IMR-90 (cell line): ENCODE data around the gene SSX2. TPM values are rescaled to one million over a fixed set of nuclear protein-coding genes. Genes with fewer than 3 reads are reported as not detected.
"Not testable (repeated sequence)": the region's sequence is repeated elsewhere in the genome, so short reads cannot be mapped to it uniquely, and the experiment has no call there.

Experiments used
- ATAC-seq: fragments of 200-7000 bp; cut with Tn5 transposase; 2 replicates; pipeline ENCODE4 v1.9.1; 2020; ENCODE audit warnings: low read depth, mild to moderate bottlenecking, moderate library complexity
- BruUV-seq: library from RNA; stranded (reverse); fragments of 400-500 nt; replicated peaks from 2 replicates; lab custom pipeline; 2021; lab: Mats Ljungman, UMichigan
- CTCF ChIA-PET: fragments of 300-600 bp; formaldehyde crosslinking; extraction: SDS; loops from one replicate; lab custom pipeline; 2021; ENCODE audit warnings: antibody characterized with exemption; lab: Yijun Ruan, JAX
- POLR2A ChIA-PET: fragments of 300-600 bp; sonication (Branson Sonifier 250); formaldehyde crosslinking; loops from one replicate; lab custom pipeline; 2022; ENCODE audit warnings: antibody characterized with exemption; ENCODE audit not compliant: unreplicated experiment; lab: Charles Lee
- DNase-seq: peaks from one replicate; pipeline ENCODE4 v3.0.0; 2013
- H2AFZ ChIP-seq: replicated peaks from 2 replicates; pipeline ENCODE3; 2013; ENCODE audit warnings: low read length, mild to moderate bottlenecking; ENCODE audit not compliant: poor library complexity
- H2AK5ac ChIP-seq: 2 replicates; pipeline ENCODE4 v1.6.1; 2013; ENCODE audit warnings: low read depth, low read length, inconsistent platforms
- H2AK9ac ChIP-seq: replicated peaks from 2 replicates; pipeline ENCODE3; 2013; ENCODE audit warnings: mild to moderate bottlenecking, low read depth, low read length, moderate library complexity; ENCODE audit not compliant: poor library complexity
- H2BK120ac ChIP-seq: 2 replicates; pipeline ENCODE4 v1.6.1; 2013; ENCODE audit warnings: low read depth, low read length, inconsistent platforms
- H2BK15ac ChIP-seq: 3 replicates; pipeline ENCODE4 v1.6.1; 2013; ENCODE audit warnings: low read depth, low read length, inconsistent platforms
- H2BK20ac ChIP-seq: 2 replicates; pipeline ENCODE4 v1.6.1; 2013; ENCODE audit warnings: low read depth, mild to moderate bottlenecking, inconsistent platforms, low read length, moderate library complexity
- H2BK5ac ChIP-seq: 2 replicates; pipeline ENCODE4 v1.6.1; 2013; ENCODE audit warnings: mild to moderate bottlenecking, low read depth, low read length, inconsistent platforms; ENCODE audit not compliant: poor library complexity, severe bottlenecking
- H3K14ac ChIP-seq: replicated peaks from 2 replicates; pipeline ENCODE4 v1.6.1; 2013; ENCODE audit warnings: low read depth, low read length, inconsistent platforms
- H3K18ac ChIP-seq: 2 replicates; pipeline ENCODE4 v1.6.1; 2013; ENCODE audit warnings: low read depth, low read length, control low read depth
- H3K23ac ChIP-seq: 2 replicates; pipeline ENCODE4 v1.6.1; 2013; ENCODE audit warnings: low read depth, low read length, inconsistent platforms
- H3K27ac ChIP-seq: 2 replicates; pipeline ENCODE4 v1.5.1; 2013; ENCODE audit warnings: mild to moderate bottlenecking, control low read depth, low read length; ENCODE audit not compliant: insufficient read depth
- H3K27me3 ChIP-seq: 2 replicates; pipeline ENCODE4 v1.6.1; 2013; ENCODE audit warnings: low read length; ENCODE audit not compliant: control insufficient read depth, insufficient read depth
- H3K36me3 ChIP-seq: 2 replicates; pipeline ENCODE4 v1.6.1; 2013; ENCODE audit warnings: low read length, mixed read lengths; ENCODE audit not compliant: control insufficient read depth, insufficient read depth
- H3K4ac ChIP-seq: 2 replicates; pipeline ENCODE4 v1.6.1; 2013; ENCODE audit warnings: low read depth, low read length, inconsistent platforms
- H3K4me1 ChIP-seq: 2 replicates; pipeline ENCODE4 v1.6.1; 2013; ENCODE audit warnings: low read length, mixed read lengths; ENCODE audit not compliant: control insufficient read depth, insufficient read depth
- H3K4me2 ChIP-seq: 2 replicates; pipeline ENCODE4 v1.6.1; 2013; ENCODE audit warnings: low read depth, mild to moderate bottlenecking, control low read depth, low read length, moderate library complexity
- H3K4me3 ChIP-seq: 2 replicates; pipeline ENCODE4 v1.5.1; 2013; ENCODE audit warnings: low read depth, mild to moderate bottlenecking, control low read depth, low read length, moderate library complexity; ENCODE audit not compliant: insufficient read depth
- H3K56ac ChIP-seq: 2 replicates; pipeline ENCODE4 v1.6.1; 2013; ENCODE audit warnings: low read length, inconsistent platforms; ENCODE audit not compliant: insufficient read depth; ENCODE audit errors: extremely low read depth
- H3K79me1 ChIP-seq, 2 experiments: 2 replicates each; pipeline ENCODE4 v1.6.1; 2013; ENCODE audit warnings: low read length in 2 of 2, inconsistent platforms in 1 of 2, low read depth in 1 of 2
- H3K9ac ChIP-seq: 2 replicates; pipeline ENCODE4 v1.6.1; 2013; ENCODE audit warnings: low read depth, low read length, control low read depth
- H3K9me1 ChIP-seq: 2 replicates; pipeline ENCODE4 v1.6.1; 2013; ENCODE audit warnings: low read length, inconsistent platforms; ENCODE audit not compliant: insufficient read depth
- H3K9me3 ChIP-seq: 2 replicates; pipeline ENCODE4 v1.6.1; 2013; ENCODE audit warnings: low read length; ENCODE audit not compliant: control insufficient read depth, insufficient read depth
- H4K20me1 ChIP-seq: 2 replicates; pipeline ENCODE4 v1.6.1; 2013; ENCODE audit warnings: low read length, inconsistent platforms; ENCODE audit not compliant: insufficient read depth
- H4K5ac ChIP-seq: 2 replicates; pipeline ENCODE4 v1.6.1; 2013; ENCODE audit warnings: mild to moderate bottlenecking, low read depth, low read length, control low read depth
- H4K8ac ChIP-seq, 2 experiments: 2 replicates each; pipeline ENCODE4 v1.6.1; 2013; ENCODE audit warnings: low read depth in 2 of 2, low read length in 2 of 2, control low read depth in 1 of 2, inconsistent platforms in 1 of 2
- H4K91ac ChIP-seq: 2 replicates; pipeline ENCODE4 v1.6.1; 2013; ENCODE audit warnings: low read depth, low read length, inconsistent platforms; ENCODE audit not compliant: insufficient read depth
- WGBS, 2 experiments: methylation state at CpG; one replicate each; pipeline versions ENCODE4 v1.1.5 to v1.1.7; 2013; ENCODE audit warnings: missing lambda C conversion rate in 2 of 2; ENCODE audit not compliant: insufficient read length in 1 of 2; ENCODE audit errors: extremely low coverage in 2 of 2; 5-methylcytosine and 5-hydroxymethylcytosine counted together
- dilution Hi-C: fragments of 300-500 bp; cut with HindIII; formaldehyde crosslinking; loops from one replicate; pipeline ENCODE4 v1.14.3; 2018; ENCODE audit warnings: low sequenced_read_pairs; ENCODE audit not compliant: unreplicated experiment
- in situ Hi-C: fragments of 300-500 bp; cut with MboI; formaldehyde crosslinking; loops from 3 replicates; pipeline ENCODE4 v1.14.3; 2019; ENCODE audit warnings: low sequenced_read_pairs, inconsistent platforms, mixed read lengths
- intact Hi-C: fragments of 100-400 bp; cut with micrococcal nuclease; formaldehyde crosslinking; loops from 2 replicates; pipeline ENCODE4 v1.10.0; 2022
- polyA plus RNA-seq, 3 experiments: library from polyadenylated mRNA; depleted of rRNA; stranded (reverse); fragments of >200 nt; gene quantifications; 2 replicates each; pipeline ENCODE4 v1.2.3, GENCODE V29; 2012; ENCODE audit warnings: low replicate concordance in 1 of 3
- total RNA-seq: library from RNA; depleted of rRNA; stranded (reverse); fragments of >200 nt; gene quantifications from 2 replicates; pipeline ENCODE4 v1.2.3, GENCODE V29; 2012

SSX2 gene
- total and polyA plus RNA-seq, 2 of the 4 experiments (the other 2 are of a cell fraction): not detected

- CTCF ChIA-PET: not testable (repeated sequence)
Observed at GRCh38 chrX:52692034-52692433, 14.9 kb downstream of the SSX2 start.

GRCh38 chrX:52662218-52662617, 44.8 kb downstream of the SSX2 start:
- in situ Hi-C loops, H3K9ac ChIP-seq, H4K20me1 ChIP-seq, DNase-seq, H4K91ac ChIP-seq, intact Hi-C loops, CTCF ChIA-PET, H3K27me3 ChIP-seq, H3K9me3 ChIP-seq, H2BK5ac ChIP-seq, H3K36me3 ChIP-seq, H3K27ac ChIP-seq, H4K8ac ChIP-seq, ATAC-seq, H3K79me1 ChIP-seq, H3K4ac ChIP-seq, H2BK15ac ChIP-seq, H2AK9ac ChIP-seq, H2BK20ac ChIP-seq, POLR2A ChIA-PET, dilution Hi-C loops, H2BK120ac ChIP-seq, H3K18ac ChIP-seq, H3K56ac ChIP-seq, H4K5ac ChIP-seq, H2AK5ac ChIP-seq, H3K9me1 ChIP-seq, H3K4me3 ChIP-seq, H3K4me2 ChIP-seq, H3K4me1 ChIP-seq, H3K23ac ChIP-seq, H3K14ac ChIP-seq, BruUV-seq, H2AFZ ChIP-seq: not testable (repeated sequence)
- no CpG with 5 or more reads among the region's 2 CpGs for WGBS, 2 experiments

More at GRCh38 chrX:52692034-52692433, 14.9 kb downstream of the SSX2 start:
- DNase-seq, H4K91ac ChIP-seq, H3K18ac ChIP-seq, H3K9me3 ChIP-seq, dilution Hi-C loops, H3K4ac ChIP-seq, H2AK5ac ChIP-seq, in situ Hi-C loops, H2AK9ac ChIP-seq, H2AFZ ChIP-seq, H3K27me3 ChIP-seq, H3K23ac ChIP-seq, H2BK20ac ChIP-seq, BruUV-seq, POLR2A ChIA-PET, H3K4me2 ChIP-seq, H4K5ac ChIP-seq, H2BK120ac ChIP-seq, H3K79me1 ChIP-seq, H2BK15ac ChIP-seq, H3K27ac ChIP-seq, intact Hi-C loops, H3K14ac ChIP-seq, H3K9me1 ChIP-seq, H3K4me3 ChIP-seq, H3K56ac ChIP-seq, H2BK5ac ChIP-seq, ATAC-seq, H4K20me1 ChIP-seq, H4K8ac ChIP-seq, H3K4me1 ChIP-seq, H3K9ac ChIP-seq, H3K36me3 ChIP-seq: not testable (repeated sequence)
- WGBS, 2 experiments: no CpG with 5 or more reads among the region's 4 CpGs
